Adipocyte (in vitro differentiated cells): ENCODE results near the gene IGFL2.
"Not testable (repeated sequence)": the region's sequence is repeated elsewhere in the genome, so short reads cannot be mapped to it uniquely, and the experiment has no call there.

Experiments
- DNase-seq: peaks from one replicate; pipeline ENCODE4 v3.0.0-alpha.2; 2015; ENCODE audit warnings: low read depth
- H3K27me3 ChIP-seq: replicated peaks from 2 replicates; pipeline ENCODE4 v1.7.0; 2013; ENCODE audit warnings: mild to moderate bottlenecking, low read length, moderate library complexity; ENCODE audit not compliant: control insufficient read depth, insufficient read depth
- H3K36me3 ChIP-seq: 2 replicates; pipeline ENCODE4 v1.7.0; 2013; ENCODE audit warnings: low read length, mild to moderate bottlenecking, moderate library complexity; ENCODE audit not compliant: control insufficient read depth, insufficient read depth, severe bottlenecking
- H3K4me1 ChIP-seq: 2 replicates; pipeline ENCODE4 v1.7.0; 2013; ENCODE audit warnings: mild to moderate bottlenecking, low read length, moderate library complexity; ENCODE audit not compliant: control insufficient read depth, insufficient read depth
- H3K4me3 ChIP-seq: 2 replicates; pipeline ENCODE4 v1.7.0; 2013; ENCODE audit warnings: mild to moderate bottlenecking, low read length, moderate library complexity
- H3K9ac ChIP-seq: 2 replicates; pipeline ENCODE4 v1.7.0; 2013; ENCODE audit warnings: mild to moderate bottlenecking, low read length, moderate library complexity
- H3K9me3 ChIP-seq: 2 replicates; pipeline ENCODE4 v1.7.0; 2013; ENCODE audit warnings: mild to moderate bottlenecking, low read length, moderate library complexity; ENCODE audit not compliant: control insufficient read depth

Gene IGFL2

GRCh38 chr19:46179076-46179759 is 31.2 kb downstream of the IGFL2 start:
- Histone ChIP-seq H3K9ac (no peak overlapping the region), H3K9me3 (no peaks in the 10 kb centered on the region), H3K27me3 (peaks cover 9% of the 10 kb centered on the region), H3K36me3 (no peaks in the 10 kb centered on the region), H3K4me1 (peaks cover 11% of the 10 kb centered on the region), H3K4me3 (no peak overlapping the region)
- DNase-seq: no peak

GRCh38 chr19:46180701-46181387 is 32.8 kb downstream of the IGFL2 start:
- Histone ChIP-seq H3K4me3 (no peak overlapping the region), H3K9me3 (no peaks in the 10 kb centered on the region), H3K9ac (no peak overlapping the region), H3K27me3 (peaks cover 4% of the 10 kb centered on the region), H3K4me1 (peaks cover 16% of the 10 kb centered on the region), H3K36me3 (no peaks in the 10 kb centered on the region)
- peak; percentile 17 for DNase-seq

DNA sequence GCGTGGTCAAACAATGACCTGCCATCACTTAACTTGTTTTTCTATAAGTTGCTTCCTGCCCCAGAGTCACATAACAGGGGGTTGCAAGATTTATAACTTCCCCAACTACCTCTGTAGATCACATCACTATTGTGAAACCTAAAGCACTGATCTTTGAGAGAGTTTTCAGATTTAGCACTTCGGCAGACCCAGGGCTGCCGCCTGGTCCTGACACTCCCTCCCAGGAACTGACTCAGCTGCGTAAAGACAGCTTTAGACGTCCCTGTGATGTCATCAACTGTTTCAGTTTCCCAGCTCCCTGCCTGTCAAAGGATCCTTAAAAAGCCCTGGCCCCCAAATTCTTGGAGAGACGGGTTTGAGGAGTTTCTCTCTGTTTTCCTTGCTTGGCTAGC is 33.3 kb downstream of the IGFL2 start:
- no peaks in the 10 kb centered on the region for H3K36me3 ChIP-seq
- H3K9ac ChIP-seq: no peak overlapping the region
- DNase-seq: no peak

DNA sequence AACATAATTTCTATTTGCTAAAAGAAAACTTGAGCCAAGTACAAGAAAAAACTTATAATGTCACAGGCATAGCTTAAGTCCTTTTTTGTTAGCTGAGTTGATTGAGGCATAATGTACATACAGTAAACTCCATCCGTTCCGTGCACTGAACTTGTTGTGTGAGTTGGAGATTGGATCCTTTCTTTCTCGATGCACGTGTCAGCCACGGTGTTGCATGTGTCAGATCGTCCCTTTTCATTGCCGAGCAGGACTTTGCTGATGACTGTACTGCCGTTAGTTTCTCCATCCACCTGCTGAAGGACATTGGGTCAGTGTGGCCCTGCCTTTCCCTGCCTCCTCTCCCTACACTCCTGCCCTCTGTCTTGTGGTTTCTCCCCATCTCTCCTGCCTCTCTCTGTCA is 34.4 kb downstream of the IGFL2 start:
- peaks cover 16% of the 10 kb centered on the region for H3K4me1 ChIP-seq
- H3K9me3 ChIP-seq: no peaks in the 10 kb centered on the region
- no peaks in the 10 kb centered on the region for H3K36me3 ChIP-seq
- no peak overlapping the region for H3K9ac ChIP-seq
- DNase-seq: no peak
- H3K27me3 ChIP-seq: peaks cover 15% of the 10 kb centered on the region
- no peak overlapping the region for H3K4me3 ChIP-seq

More for the DNA sequence above, 33.3 kb downstream of the IGFL2 start:
- Histone ChIP-seq H3K27me3 (peaks cover 5% of the 10 kb centered on the region), H3K9me3 (no peaks in the 10 kb centered on the region), H3K4me1 (peaks cover 16% of the 10 kb centered on the region), H3K4me3 (no peak overlapping the region)

DNA sequence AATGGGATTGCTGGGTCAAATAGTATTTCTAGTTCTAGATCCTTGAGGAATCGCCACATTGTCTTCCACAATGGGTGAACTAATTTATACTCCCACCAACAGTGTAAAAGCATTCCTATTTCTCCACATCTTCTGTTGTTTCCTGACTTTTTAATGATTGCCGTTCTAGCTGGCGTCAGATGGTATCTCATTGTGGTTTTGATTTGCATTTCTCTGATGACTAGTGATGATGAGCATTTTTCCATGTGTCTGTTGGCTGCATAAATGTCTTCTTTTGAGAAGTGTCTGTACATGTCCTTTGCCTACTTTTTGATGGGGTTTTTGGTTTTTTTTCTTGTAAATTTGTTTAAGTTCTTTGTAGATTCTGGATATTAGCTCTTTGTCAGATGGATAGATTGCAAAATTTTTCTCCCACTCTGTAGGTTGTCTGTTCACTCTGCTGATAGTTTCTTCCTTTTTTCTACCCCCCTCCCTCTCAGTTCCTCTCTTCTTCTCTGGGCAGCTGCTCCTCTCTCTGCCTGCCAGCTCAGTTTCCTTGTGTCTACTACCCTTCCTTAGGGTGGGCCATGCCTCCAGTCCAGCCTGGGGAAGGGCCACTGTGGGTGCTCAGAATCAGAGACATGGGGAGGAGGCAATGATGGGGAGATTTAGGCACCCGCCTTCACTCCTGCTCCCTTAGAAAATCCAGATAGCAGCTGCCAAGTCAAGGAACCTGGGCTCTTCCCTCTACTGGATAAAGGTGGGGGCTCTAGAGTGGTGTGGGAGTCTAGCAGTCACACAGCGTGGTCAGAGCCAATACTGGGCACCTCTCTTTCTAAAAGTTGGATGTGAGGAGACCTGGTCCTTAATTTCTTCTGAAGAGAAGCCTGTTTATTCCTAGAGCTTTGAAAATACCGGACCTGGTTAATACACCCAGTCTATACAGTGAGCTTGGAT is 37.0 kb downstream of the IGFL2 start:
- peaks cover 16% of the 10 kb centered on the region for H3K4me1 ChIP-seq
- not testable (repeated sequence) for H3K4me3 ChIP-seq, H3K9me3 ChIP-seq, H3K9ac ChIP-seq, DNase-seq, H3K36me3 ChIP-seq
- H3K27me3 ChIP-seq: peaks cover 24% of the 10 kb centered on the region

- Histone ChIP-seq H3K4me3 (no peak overlapping the region), H3K27me3 (peaks cover 35% of the 10 kb centered on the region), H3K4me1 (peaks cover 8% of the 10 kb centered on the region), H3K9me3 (no peaks in the 10 kb centered on the region), H3K9ac (no peak overlapping the region), H3K36me3 (no peaks in the 10 kb centered on the region)
- DNase-seq: no peak
Measured at GRCh38 chr19:46186101-46186716, 38.2 kb downstream of the IGFL2 start.

- no peak for DNase-seq
- Histone ChIP-seq H3K4me1 (peaks cover 4% of the 10 kb centered on the region), H3K36me3 (no peaks in the 10 kb centered on the region), H3K27me3 (peaks cover 38% of the 10 kb centered on the region), H3K9me3 (no peaks in the 10 kb centered on the region), H3K9ac (no peak overlapping the region), H3K4me3 (no peak overlapping the region)
Measured at GRCh38 chr19:46186717-46187101, 38.7 kb downstream of the IGFL2 start.

DNA sequence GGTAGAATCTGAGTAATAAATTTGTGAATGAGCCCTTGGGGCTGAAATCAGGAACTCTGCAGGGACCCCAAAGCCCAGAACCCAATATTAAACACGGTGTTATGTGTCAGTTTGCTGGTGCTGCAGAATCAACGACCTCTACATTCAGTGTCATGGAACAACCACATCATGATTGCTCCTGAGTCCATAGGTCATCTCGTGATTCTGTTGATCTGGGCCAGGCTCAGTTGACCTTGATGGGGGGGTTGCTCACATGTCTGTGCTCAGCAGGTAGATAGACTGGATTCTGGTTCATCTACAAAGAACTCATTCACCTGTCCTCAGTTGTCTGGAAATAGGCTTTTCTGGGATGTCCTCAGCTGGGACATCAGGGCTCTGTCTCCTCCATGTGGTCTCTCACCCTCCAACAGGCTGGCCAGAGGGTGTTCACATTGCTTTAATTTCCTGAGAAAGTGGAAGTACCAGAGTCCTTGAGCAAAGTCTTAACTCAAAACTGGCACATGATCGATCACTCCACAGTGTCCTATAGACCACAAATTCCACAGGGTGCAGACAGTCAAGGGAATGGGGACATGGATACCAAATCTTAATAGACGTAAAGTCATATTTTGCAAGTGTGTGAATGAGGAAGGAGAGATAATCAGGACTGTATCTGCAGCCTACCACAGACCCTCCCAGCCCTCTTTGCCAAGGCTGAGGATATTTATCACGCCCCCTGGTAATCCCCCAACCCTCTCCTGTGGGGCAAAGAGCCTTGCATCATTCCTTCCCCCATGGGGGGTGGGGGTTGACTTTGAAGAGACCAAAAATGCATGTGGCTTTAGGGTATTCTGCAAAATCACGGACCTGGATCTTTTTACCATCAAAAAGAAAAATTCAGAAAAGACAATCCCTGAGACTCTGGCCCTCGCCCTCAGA is 42.2 kb downstream of the IGFL2 start:
- Histone ChIP-seq H3K9ac (no peak overlapping the region), H3K9me3 (no peaks in the 10 kb centered on the region), H3K27me3 (peaks cover 47% of the 10 kb centered on the region), H3K4me3 (no peak overlapping the region), H3K36me3 (no peaks in the 10 kb centered on the region), H3K4me1 (peaks cover 18% of the 10 kb centered on the region)
- no peak for DNase-seq

DNA sequence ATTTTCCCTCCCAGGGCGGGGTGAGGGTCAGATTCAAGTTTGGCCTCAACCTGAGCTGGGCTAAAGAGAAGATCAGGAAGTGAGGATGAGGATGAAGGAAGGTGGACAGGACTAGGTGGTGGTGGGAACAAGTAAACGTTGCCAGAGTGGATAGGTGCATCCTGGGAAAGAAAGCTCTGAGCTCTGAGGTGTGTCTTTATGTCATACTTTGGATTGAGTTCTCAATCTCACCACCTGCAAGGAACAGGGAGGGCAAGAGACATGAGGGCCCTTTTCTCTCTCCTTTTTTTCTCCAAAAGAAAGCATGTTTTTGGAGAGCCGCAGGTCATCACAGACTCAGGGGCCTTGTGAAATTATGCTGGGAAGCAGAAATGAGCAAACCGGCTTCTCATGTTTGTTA is 43.3 kb downstream of the IGFL2 start:
- Histone ChIP-seq H3K36me3 (no peaks in the 10 kb centered on the region), H3K4me1 (peaks cover 16% of the 10 kb centered on the region), H3K9me3 (no peaks in the 10 kb centered on the region), H3K27me3 (peaks cover 57% of the 10 kb centered on the region), H3K9ac (no peak overlapping the region), H3K4me3 (no peak overlapping the region)
- no peak for DNase-seq

GRCh38 chr19:46191972-46192371 is 43.9 kb downstream of the IGFL2 start:
- Histone ChIP-seq H3K4me3 (no peak overlapping the region), H3K4me1 (peaks cover 16% of the 10 kb centered on the region), H3K36me3 (no peaks in the 10 kb centered on the region), H3K27me3 (peaks cover 57% of the 10 kb centered on the region), H3K9me3 (no peaks in the 10 kb centered on the region), H3K9ac (no peak overlapping the region)
- peak; percentile 15 for DNase-seq
